Peyer's patch (tissue), 4 donors: ENCODE measurements around the gene PROSER3.

Source experiments
- POLR2A ChIP-seq, 2 donors: fragments of 450-650 bp; IDR thresholded peaks; one replicate each; pipeline ENCODE4 v1.5.1; 2017; ENCODE audit warnings: antibody characterized with exemption in 2 of 2, mild to moderate bottlenecking in 2 of 2, moderate library complexity in 2 of 2
- TF ChIP-seq, protein P1 (sequence below), 6 experiments: fragments of 450-650 bp in 4 of 6; fragments of 200-600 bp in 2 of 6; sonication (generic) in 1 of 6; IDR thresholded peaks; one replicate each; pipeline ENCODE4 v1.5.1; 2017 to 2019; ENCODE audit warnings: antibody characterized with exemption in 6 of 6, mild to moderate bottlenecking in 3 of 6, moderate library complexity in 1 of 6

DNA sequence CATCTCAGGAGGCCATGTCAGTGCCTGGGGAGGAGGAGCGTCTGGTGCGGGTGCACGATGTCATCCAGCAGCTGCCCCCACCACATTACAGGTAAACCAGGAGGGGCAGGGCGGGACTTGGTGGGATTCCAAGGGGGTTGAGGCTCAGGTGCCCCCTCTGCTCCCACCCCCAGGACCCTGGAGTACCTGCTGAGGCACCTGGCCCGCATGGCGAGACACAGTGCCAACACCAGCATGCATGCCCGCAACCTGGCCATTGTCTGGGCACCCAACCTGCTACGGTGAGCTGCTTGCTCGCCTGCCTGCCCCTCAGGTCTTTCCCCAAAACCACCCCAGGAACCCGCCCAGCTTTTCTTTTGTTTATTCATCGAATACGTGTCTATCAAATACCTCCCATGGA is 24.6 kb downstream of the PROSER3 start:
- TF ChIP-seq, protein P1, sequence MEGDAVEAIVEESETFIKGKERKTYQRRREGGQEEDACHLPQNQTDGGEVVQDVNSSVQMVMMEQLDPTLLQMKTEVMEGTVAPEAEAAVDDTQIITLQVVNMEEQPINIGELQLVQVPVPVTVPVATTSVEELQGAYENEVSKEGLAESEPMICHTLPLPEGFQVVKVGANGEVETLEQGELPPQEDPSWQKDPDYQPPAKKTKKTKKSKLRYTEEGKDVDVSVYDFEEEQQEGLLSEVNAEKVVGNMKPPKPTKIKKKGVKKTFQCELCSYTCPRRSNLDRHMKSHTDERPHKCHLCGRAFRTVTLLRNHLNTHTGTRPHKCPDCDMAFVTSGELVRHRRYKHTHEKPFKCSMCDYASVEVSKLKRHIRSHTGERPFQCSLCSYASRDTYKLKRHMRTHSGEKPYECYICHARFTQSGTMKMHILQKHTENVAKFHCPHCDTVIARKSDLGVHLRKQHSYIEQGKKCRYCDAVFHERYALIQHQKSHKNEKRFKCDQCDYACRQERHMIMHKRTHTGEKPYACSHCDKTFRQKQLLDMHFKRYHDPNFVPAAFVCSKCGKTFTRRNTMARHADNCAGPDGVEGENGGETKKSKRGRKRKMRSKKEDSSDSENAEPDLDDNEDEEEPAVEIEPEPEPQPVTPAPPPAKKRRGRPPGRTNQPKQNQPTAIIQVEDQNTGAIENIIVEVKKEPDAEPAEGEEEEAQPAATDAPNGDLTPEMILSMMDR (IDR thresholded peaks at IDR 0.05), result no peak
- no peak for TF ChIP-seq POLR2A (IDR thresholded peaks at IDR 0.05)
